T-helper 1 cell treated with Interleukin-12 subunit alpha and Interleukin-12 subunit beta and Interleukin-4 antibody, amounts not matched to agents 30 μg/mL and 1 μg/mL, for 36 hours (primary cell): ENCODE measurements around the gene C2orf78.

ENCODE experiments used
- H3K27ac Mint-ChIP-seq: one replicate; pipeline ENCODE4 v1.8.0; 2021; ENCODE audit warnings: mild to moderate bottlenecking, mixed read lengths
- H3K27me3 Mint-ChIP-seq: one replicate; pipeline ENCODE4 v1.8.0; 2021; ENCODE audit warnings: low read depth, mixed read lengths
- H3K36me3 Mint-ChIP-seq: one replicate; pipeline ENCODE4 v1.8.0; 2021; ENCODE audit warnings: low read depth, mixed read lengths
- H3K4me1 Mint-ChIP-seq: one replicate; pipeline ENCODE4 v1.8.0; 2021; ENCODE audit warnings: low read depth, mixed read lengths
- H3K4me3 Mint-ChIP-seq: one replicate; pipeline ENCODE4 v1.8.0; 2021; ENCODE audit warnings: mild to moderate bottlenecking, moderate library complexity, mixed read lengths
- H3K9me3 Mint-ChIP-seq: one replicate; pipeline ENCODE4 v1.8.0; 2021; ENCODE audit warnings: mixed read lengths

Gene C2orf78

DNA sequence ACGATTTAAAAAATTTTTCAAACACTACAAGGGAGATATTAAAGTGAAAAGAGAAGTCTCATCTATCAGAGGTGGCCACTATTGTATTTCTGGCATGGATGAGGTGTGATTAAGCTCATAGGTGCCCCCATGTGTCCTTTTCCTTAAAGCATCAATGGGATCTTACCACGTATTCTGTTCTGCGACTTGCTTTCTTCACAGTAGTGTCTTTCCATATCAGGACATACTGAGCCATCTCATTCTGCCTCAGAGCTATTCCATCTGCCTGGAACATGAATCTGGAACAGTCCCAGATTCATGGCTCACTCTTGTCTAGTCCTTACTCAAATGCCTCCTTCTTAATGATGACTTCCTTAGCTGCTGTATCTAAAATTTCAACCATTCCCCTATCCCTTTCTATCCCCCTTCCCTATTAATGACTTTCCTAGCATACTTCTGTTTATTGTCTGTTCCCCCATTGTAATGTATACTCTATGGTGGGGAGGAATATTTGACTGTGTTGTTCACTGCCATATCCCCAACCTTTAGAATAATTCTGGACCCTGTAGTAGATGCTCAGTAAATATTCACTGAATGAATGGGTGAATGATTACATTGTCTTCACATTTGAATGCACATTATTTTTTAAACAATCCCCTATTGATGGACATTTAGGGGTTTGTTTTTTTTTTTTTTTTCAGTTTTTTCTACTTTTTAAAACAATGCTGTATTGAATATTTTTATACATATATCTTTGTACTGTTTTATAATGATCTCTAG, 55.8 kb downstream of the C2orf78 start:
- H3K4me3 Mint-ChIP-seq: no peak overlapping the region
- peaks cover 7% of the 10 kb centered on the region for H3K4me1 Mint-ChIP-seq
- no peak overlapping the region for H3K27ac Mint-ChIP-seq
- H3K36me3 Mint-ChIP-seq: peaks cover 20% of the 10 kb centered on the region
- no peaks in the 10 kb centered on the region for H3K9me3 Mint-ChIP-seq
- H3K27me3 Mint-ChIP-seq: no peaks in the 10 kb centered on the region

DNA sequence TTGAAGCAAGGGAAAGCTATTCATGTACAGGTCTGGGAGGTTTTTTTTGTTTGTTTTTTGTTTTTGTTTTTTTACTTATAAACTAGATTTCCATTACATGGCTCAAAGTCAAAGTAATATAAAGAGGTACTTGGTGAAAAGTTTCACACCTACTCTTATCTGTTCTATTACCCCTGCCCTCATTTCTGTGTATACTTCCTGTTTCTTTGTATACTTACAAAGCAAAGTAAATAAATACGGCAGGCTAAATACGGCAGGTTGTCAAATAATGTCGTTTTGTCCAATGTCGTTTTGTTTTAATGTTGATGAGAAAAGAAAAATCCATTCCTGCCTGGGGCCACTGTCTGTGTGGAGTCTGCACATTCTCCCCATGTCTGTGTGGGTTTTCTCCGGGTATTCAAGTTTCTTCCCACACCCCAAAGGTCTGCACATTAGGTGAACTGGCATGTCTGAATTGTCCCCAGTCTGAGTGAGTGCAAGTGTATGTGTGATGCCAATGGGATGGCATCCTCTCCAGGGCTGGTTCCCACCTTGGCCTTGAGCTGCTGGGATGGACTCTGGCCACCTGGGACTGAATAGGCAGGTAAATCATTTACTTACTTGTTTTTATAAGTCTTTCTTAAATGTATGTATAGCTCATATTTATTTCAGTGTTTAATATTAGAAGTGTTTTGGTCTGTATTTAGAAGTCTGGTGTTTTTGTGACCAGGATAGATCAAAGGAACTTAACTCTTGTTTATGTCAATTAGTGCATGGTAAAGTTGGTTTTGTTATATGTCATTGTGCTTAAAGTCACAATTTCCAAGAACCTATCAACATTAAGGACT, 58.1 kb downstream of the C2orf78 start:
- Mint-ChIP-seq H3K27ac (no peak overlapping the region), H3K36me3 (peaks cover 29% of the 10 kb centered on the region), H3K4me1 (peaks cover 7% of the 10 kb centered on the region), H3K27me3 (no peaks in the 10 kb centered on the region), H3K4me3 (no peak overlapping the region), H3K9me3 (no peaks in the 10 kb centered on the region)

DNA sequence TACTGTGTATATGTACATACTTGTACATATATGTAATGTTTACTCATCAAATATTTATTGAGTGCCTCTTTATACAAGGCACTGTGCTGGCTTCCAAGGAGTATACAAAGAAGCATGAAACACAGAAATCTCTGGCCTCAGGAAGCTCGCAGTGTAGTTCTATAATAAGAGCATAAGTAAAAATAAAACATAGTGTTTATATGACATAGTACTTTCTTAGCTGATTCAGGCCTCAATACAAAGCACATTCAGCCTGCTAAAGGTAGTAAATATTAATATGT, 58.7 kb downstream of the C2orf78 start:
- Mint-ChIP-seq H3K27ac (no peak overlapping the region), H3K27me3 (no peaks in the 10 kb centered on the region), H3K4me3 (no peak overlapping the region), H3K36me3 (peaks cover 31% of the 10 kb centered on the region), H3K4me1 (peaks cover 7% of the 10 kb centered on the region), H3K9me3 (no peaks in the 10 kb centered on the region)

DNA sequence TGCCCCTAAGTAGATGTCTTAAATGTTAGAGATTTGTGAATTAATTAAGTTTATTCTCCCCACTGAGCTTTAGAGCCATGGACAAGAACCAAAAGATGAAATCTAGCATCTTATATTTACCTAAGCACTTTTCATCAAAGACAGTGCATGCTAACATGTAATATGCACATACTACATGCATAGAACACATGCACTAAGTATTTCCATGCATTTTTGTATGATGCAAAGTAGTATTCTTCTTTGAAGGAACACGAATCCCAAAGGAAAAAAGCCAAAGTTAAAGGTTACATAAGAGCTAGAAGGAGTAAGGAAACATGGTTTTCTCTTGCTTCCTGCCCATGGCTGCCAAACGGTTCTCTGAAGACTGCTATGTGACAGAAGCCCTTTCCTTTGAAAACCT, 60.1 kb downstream of the C2orf78 start:
- Mint-ChIP-seq H3K27me3 (no peaks in the 10 kb centered on the region), H3K9me3 (no peaks in the 10 kb centered on the region), H3K4me1 (peaks cover 5% of the 10 kb centered on the region), H3K36me3 (peaks cover 35% of the 10 kb centered on the region), H3K4me3 (no peak overlapping the region), H3K27ac (no peak overlapping the region)

DNA sequence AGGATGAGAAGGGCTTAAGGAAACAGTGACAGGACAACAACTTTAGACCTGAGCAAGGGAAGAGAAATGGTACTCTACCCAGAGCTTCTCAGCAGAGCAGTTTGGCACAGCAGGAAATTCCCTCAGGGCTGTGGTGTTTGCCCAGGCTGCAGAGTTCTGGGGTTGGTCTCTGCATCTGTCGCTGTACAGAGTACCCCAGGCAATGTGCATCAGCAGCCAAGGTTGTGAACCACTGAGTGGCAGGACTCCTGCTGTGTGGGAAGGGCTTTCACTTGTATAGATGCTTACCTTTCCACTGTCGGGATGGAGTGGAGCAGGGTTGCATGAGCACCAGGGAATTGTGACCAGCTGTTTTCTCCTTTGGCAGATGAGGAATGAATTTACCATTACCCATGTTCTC, 66.0 kb downstream of the C2orf78 start:
- peaks cover 5% of the 10 kb centered on the region for H3K4me1 Mint-ChIP-seq
- no peak overlapping the region for H3K27ac Mint-ChIP-seq
- no peaks in the 10 kb centered on the region for H3K9me3 Mint-ChIP-seq
- no peaks in the 10 kb centered on the region for H3K27me3 Mint-ChIP-seq
- no peak overlapping the region for H3K4me3 Mint-ChIP-seq
- H3K36me3 Mint-ChIP-seq: peaks cover 35% of the 10 kb centered on the region

DNA sequence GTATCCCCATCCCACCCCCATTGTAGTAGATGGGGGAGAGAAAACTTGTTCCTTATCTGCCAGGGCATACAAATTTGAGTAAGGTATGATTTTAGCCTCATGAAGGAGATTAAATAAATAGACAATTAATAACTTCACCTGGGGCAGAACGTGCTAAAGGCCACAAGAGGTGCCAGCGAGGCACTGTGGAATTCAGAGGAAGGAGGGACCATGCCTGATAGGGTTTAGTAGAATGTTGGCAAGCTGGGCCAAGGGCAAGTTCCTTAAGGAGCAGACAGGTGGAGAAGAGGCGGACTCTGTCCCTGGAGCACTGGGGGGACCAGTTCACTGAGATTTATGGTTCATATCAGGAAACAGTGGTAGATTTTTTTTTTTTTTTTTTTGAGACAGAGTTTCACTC, 67.3 kb downstream of the C2orf78 start:
- Mint-ChIP-seq H3K4me3 (no peak overlapping the region), H3K9me3 (no peaks in the 10 kb centered on the region), H3K27me3 (no peaks in the 10 kb centered on the region), H3K36me3 (peaks cover 39% of the 10 kb centered on the region), H3K27ac (no peak overlapping the region), H3K4me1 (peaks cover 5% of the 10 kb centered on the region)

DNA sequence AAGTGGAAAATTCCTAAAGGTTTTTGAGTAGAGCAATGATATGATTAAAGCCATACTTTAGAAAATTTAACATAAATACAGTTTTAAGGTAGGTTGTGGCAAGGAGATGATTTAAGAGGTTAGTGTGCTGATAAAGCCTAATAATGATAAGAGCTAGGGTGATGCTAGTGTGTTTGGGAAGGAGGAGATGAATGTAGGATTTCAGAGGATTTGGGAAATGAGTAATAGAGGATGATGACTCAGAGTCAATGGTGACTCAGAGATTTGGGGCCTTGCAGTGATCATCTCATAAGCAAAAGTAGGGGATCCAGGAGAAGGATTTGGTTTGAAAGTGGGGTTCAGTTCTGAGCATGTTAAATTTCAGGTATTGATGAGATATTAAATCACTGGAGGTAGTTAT, 68.0 kb downstream of the C2orf78 start:
- peaks cover 44% of the 10 kb centered on the region for H3K36me3 Mint-ChIP-seq
- no peak overlapping the region for H3K27ac Mint-ChIP-seq
- no peaks in the 10 kb centered on the region for H3K9me3 Mint-ChIP-seq
- peaks cover 8% of the 10 kb centered on the region for H3K4me1 Mint-ChIP-seq
- no peaks in the 10 kb centered on the region for H3K27me3 Mint-ChIP-seq
- no peak overlapping the region for H3K4me3 Mint-ChIP-seq

DNA sequence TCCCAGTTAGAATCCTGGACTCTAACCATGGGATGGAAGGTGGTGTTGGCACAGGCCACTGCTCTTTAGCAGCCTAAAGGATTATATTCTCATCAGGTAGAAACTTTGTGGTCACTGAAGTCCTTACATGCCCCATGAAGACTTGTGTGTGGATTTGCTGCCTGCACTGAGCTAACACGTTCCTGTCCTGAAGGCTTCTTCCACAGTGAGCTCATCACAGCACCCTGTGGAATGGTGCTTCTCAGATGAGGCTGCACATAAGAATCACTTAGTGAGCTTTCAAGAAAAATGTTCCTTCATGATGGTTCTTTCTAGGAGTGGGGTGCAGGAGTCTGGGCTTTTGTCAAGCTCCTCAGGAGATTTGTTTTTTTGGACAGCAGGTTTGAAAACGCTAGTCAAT, 71.5 kb downstream of the C2orf78 start:
- Mint-ChIP-seq H3K4me1 (peaks cover 10% of the 10 kb centered on the region), H3K9me3 (no peaks in the 10 kb centered on the region), H3K36me3 (peaks cover 47% of the 10 kb centered on the region), H3K4me3 (no peak overlapping the region), H3K27ac (no peak overlapping the region), H3K27me3 (no peaks in the 10 kb centered on the region)

DNA sequence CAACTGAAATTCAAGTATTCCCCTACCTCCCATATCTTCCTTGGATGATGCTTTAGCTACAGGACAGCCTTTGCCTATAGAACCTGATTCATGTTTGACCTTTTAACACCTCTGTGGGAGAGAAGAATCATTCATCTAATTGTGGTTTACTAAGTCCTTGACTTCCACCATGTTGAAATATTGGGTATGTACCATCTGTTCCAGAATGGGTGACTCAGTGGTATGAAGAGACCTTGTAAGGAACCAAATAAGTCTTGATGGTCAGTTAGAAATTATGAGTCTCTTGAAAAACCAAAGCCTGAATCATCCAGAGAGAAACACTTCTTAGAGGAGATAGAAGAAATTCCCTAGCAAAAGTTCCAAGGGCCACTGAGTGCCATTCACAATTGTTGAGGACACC, 72.2 kb downstream of the C2orf78 start:
- Mint-ChIP-seq H3K4me1 (peaks cover 10% of the 10 kb centered on the region), H3K36me3 (peaks cover 48% of the 10 kb centered on the region), H3K9me3 (no peaks in the 10 kb centered on the region), H3K4me3 (no peak overlapping the region), H3K27me3 (no peaks in the 10 kb centered on the region), H3K27ac (no peak overlapping the region)

DNA sequence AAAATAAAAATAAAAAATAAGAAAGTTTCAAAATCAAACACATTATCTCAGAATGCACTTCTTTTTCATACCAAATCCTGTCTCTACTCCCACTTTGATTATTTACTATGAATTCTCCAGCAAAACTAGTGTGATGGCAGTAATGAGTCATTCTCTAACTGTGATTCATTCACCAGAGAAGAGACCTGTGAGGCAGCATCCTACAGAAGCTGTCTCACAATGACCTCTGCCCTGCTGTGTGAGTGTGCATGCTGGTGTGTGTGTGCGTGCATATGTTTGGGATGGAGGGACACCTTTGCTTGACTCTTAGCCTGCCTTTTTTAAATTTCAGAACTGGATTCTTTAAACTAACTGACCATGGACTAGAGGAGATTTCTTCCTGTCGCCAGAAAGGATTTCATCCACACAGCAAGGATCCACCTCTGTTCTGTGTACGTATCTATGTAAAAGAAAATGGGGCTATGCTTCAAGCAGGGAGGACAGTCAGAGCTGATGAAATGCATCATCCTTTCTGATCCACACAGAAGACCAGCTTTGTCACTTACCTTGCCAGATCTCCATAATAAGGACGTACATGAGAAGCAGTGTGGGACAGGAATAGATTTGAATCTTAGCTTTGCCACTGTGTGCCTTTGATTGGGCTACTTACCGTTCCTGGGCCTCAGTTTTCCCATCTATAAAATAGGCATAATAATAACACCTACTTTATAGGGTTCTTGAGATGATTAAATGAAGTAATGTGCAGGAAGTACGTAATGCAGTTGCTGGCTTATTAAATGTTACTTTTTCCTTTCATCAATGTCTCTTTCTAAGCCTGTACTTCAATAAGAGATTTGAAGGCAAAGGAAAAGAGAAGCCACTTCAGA, 76.0 kb downstream of the C2orf78 start:
- H3K4me1 Mint-ChIP-seq: peaks cover 8% of the 10 kb centered on the region
- peaks cover 67% of the 10 kb centered on the region for H3K36me3 Mint-ChIP-seq
- H3K4me3 Mint-ChIP-seq: no peak overlapping the region
- H3K9me3 Mint-ChIP-seq: no peaks in the 10 kb centered on the region
- H3K27ac Mint-ChIP-seq: peak overlapping the region; percentile 49
- no peaks in the 10 kb centered on the region for H3K27me3 Mint-ChIP-seq

DNA sequence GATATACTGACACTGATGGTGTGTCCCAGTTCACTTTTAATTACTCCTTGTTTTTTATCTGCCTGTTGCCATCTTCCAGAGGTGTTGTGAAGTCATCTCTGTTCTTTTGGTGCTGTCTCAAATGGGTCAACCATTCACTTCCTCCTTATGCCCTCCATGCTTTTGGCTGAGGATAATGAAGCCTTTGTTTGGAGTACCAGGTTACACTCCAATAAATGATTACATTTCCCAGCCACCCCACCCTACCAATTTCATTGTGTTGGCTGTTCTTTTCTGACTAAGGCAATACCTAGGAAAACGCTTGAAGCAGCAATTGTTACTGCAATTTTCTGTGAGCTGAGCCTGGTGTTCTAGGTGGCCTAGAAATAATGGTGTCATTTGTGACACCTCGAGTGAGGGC, 79.0 kb downstream of the C2orf78 start:
- H3K36me3 Mint-ChIP-seq: peaks cover 56% of the 10 kb centered on the region
- no peaks in the 10 kb centered on the region for H3K27me3 Mint-ChIP-seq
- H3K4me3 Mint-ChIP-seq: no peak overlapping the region
- peaks cover 9% of the 10 kb centered on the region for H3K4me1 Mint-ChIP-seq
- H3K9me3 Mint-ChIP-seq: no peaks in the 10 kb centered on the region
- H3K27ac Mint-ChIP-seq: no peak overlapping the region
